HG02938 (cell line): ENCODE measurements around the gene DEDD.
"Not testable (repeated sequence)": the region's sequence is repeated elsewhere in the genome, so short reads cannot be mapped to it uniquely, and the experiment has no call there.

Experiments used
- ATAC-seq: cut with Tn5 transposase; IDR thresholded peaks from one replicate; pipeline ENCODE4 v1.9.1; 2021; ENCODE audit warnings: mild to moderate bottlenecking, moderate library complexity; ENCODE audit not compliant: unreplicated experiment

Gene DEDD

DNA sequence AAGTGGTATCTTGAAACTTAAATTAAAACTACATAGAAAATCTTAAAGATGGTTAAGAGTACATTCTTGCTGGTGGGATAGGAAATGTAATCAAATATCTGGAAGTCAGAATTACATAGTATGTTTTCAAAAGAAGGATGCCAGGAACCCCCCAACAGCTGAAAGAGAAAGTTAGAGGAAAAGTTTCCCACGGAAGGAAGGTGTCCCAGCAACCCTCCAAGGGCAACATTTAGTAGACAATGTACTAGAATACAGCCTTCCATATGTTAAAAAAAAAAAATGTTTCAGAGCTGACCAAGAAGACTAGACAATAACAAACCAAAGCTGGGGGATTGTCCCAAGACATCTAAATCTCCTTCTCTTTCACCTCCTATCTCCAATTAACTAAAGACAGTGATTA lies 2.2 kb downstream of the DEDD start:
- ATAC-seq = no peak

DNA sequence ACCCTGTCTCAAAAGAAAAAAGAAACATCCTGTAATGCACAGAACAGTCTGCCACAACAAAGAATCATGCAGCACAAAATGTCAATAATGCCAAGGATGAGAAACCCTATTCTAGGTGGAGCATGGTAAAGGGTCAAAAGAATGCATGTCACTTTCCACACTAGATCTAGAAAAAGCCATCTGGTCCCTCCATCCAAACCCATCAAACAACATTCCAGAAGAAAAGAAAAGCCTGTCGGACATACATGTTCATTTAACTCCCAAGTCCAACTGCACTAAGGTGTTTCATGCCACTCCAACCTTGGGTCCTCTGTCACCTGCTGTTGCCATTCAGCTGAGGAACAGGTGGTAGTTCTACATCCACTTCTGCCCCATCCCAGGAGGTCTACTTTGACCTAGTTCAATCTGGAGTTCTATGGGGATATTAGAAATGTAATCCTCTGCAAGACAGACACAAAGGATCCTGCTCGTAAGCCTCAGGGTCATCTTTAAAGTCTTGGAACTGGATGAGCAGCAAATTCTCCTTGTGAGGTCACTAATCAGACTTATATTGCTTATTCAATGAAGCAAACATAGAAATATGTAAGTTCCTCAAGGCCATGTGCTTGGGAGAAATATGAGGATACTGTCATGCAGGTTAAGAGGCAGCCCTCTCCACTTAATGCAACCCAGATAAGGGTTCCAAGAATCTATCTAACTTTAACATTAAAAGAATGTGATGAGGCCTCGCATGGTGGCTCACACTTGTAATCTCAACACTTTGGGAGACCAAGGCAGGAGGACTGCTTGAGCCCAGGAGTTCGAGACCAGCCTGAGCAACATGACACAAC lies 3.7 kb downstream of the DEDD start:
- ATAC-seq = no peak

DNA sequence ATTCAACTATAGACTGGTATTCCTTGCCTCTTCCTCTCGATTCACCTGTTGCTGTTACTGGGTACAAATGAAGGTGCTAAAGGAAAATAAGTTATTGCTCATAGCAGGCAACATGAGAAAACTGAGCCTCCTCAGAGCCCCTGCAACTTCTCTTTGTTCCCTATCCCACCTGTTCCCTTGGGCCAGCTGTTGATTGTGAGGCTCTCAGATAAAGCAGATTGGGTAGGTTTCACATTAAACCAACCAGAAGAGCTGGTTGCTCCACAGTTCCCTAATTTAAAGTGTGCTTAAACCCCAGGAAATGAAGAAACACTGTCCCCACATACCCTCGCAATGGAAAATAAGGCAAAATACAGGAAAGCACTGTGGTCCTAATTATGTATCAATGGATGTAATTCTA lies 4.8 kb downstream of the DEDD start:
- ATAC-seq = no peak

DNA sequence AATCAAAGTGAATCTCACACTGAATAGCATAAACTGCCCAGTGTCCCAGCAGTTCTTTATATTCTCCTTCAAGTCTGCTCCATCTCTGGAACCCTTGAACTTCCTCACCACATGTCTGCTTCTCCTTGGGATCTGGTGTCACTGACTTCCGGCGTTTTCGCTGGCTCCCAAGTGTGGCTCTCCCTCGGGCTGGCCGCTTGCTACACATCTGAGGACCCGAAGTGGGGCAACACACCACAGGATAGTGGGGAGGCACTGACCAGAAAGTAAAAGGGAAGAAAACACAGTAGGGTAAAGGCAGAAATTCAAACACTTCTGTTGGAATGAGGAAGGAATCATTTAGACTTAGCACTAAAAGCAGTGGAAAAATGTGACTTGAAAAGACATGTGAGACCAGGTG lies 9.5 kb downstream of the DEDD start:
- no peak for ATAC-seq

- no peak for ATAC-seq
These were observed 10.6 kb downstream of the DEDD start for GRCh38 chr1:161121834-161122233.

DNA sequence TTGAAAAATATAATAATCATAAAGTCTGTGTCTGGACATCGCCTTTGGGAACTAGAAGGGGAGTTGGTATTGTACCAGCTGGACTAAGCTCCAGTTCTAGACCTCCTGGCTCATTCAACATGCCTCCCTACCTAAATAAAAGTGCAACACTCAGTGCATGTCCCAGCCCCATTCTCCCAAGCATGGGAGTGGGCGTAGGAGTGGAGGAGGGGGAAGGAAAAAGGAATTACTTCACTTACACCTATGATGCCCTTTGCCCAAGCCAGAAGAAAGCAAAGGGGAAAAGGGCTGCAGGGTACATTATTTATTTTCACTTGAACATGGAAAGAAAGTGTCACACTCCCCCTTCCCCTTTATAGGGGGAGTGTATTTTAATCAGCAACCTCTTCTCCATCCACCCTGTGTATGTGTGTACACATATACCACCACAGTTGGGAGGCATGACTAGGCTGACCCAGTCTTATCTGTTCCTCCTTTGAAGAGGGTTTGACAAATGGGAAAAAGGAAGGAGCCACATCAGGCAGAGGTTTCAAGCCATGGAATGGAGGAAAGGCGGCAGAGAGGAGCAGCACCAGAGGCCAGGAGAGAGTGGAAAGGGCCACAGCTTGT lies 11.3 kb downstream of the DEDD start:
- ATAC-seq = no peak

DNA sequence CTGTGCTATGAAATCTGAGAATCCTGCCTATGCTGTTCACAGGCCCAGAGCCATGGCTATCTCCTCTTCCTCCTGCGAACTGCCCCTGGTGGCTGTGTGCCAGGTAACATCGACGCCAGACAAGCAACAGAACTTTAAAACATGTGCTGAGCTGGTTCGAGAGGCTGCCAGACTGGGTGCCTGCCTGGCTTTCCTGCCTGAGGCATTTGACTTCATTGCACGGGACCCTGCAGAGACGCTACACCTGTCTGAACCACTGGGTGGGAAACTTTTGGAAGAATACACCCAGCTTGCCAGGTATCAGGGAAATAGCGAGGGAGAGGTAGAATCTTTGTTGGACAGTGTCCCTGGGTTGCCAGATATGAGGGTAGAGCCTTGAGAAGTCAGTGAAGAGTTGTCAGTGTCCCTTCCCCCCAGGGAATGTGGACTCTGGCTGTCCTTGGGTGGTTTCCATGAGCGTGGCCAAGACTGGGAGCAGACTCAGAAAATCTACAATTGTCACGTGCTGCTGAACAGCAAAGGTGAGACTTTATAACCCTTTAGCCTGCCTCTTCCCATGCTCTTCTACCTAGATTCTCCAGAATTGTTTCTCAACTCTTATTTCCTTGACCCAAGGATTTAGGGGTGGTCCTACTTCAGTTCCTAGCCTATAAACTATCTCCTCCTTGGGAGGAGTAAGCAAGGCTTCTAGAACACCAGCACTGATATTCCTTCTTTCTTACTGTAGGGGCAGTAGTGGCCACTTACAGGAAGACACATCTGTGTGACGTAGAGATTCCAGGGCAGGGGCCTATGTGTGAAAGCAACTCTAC lies 13.2 kb downstream of the DEDD start:
- peak; percentile 65 for ATAC-seq

DNA sequence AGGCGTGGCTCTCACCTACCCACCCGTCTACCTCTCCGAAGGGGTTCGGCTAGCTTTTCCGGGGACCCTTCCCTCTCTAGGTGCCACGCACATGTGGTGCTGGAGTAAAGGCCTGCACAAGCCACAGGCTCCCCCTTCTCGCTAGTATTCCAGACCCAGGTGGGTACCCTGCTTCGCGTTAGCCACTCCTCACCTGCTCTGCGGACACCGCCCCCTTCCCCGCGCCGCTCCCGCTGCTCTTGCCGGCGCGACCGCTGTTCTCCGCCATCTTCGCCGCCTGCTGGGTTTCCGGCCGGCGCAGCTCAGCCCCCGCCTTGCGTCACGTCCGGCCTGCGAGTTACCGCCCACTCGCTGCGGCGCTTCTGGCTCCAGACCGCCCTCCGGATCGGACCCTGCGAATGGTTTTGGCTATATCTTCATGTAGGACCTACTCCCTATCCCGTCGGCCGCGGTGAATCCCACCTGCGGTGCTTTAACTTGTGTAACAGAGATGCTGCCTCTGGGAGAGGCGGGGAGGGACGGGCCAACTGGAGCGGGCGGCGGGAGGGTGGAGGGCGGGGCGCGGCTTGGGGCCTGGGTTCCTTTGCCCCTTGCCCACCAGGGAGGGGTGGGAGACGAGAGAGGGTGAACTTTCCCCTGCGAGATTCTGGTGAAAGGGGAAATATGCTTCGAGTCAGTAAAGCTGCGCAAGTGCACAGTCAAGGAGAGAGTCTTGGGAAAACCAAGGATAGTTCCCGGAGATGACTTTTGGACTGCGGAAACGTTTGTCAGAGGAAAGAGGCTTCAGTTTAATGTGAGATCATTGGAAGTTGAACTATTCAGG lies 14.5 kb downstream of the DEDD start, which contains the start of the genes NIT1 and PFDN2:
TSS of gene NIT1 (plus strand) at position 347 of the 823 bp plus-strand sequence. CDS start at position 419, 72 bp downstream.
TSS of gene PFDN2 (minus strand) at position 279 of the 823 bp plus-strand sequence. CDS start at position 268, 11 bp downstream.
- ATAC-seq = peak; percentile 67

DNA sequence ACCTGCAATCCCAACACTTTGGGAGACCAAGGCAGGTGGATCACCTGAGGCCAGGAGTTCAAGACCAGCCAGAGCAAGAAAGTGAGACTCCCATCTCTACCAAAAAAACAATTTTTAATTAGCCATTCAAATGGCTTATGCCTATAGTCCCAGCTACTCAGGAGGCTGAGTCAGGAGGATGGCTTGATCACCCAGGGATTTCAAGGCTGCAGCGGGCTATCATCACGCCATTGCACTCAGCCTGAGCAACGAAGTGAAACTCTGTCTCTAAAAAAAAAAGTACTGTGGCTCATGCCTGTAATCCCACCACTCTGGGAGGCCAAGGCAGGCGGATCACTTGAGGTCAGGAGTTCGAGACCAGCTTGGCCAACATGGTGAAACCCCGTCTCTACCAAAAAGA lies 16.5 kb downstream of the DEDD start:
- ATAC-seq = not testable (repeated sequence)

GRCh38 chr1:161115132-161115711 lies 17.2 kb downstream of the DEDD start:
- ATAC-seq = no peak

DNA sequence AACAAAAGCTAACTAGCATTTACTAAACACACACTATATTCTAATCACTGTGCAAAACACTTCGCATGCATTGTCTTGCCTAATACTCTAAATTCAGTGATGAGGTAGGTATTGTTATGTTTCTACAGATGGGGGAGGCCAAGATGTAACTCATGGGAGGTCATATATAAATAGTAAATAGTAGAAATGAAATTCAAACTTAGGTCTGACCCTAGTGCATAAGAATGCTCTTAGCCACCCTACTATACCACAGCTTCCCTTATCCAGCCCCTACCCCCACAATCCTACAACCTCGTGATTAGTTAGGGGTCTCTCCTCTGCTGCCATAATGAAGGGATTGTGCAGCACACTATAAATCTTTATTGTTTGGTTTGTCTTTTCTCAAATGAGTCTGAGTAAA lies 17.9 kb downstream of the DEDD start:
- no peak for ATAC-seq

GRCh38 chr1:161113915-161114314 lies 18.6 kb downstream of the DEDD start:
- no peak for ATAC-seq

DNA sequence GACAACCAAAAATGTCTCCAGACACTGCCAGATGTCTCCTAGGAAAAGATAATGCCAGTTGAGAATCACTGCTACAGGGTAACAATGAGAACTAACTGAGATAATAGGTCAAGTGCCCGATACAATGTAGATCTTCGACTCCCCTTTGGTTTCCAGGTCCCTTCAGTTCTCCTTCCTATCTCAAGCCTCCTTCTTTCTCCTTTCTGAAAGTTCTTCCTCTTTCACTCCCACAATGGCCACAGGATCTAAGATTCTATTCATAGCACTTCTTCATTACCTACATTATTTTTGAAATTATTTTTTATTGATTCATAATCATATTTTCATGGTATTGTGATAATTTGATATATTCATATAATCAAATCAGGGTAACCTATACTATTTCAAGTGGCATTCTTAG lies 20.9 kb downstream of the DEDD start:
- no peak for ATAC-seq

- ATAC-seq = no peak
These were observed 21.4 kb downstream of the DEDD start for GRCh38 chr1:161111117-161111516.

- ATAC-seq = no peak
These were observed 26.0 kb downstream of the DEDD start for GRCh38 chr1:161106431-161106830.

GRCh38 chr1:161100556-161100955 lies 31.9 kb downstream of the DEDD start:
- ATAC-seq = no peak

- ATAC-seq = no peak
These were observed 33.2 kb downstream of the DEDD start for GRCh38 chr1:161099090-161099802.

- peak; percentile 69 for ATAC-seq
These were observed 34.0 kb downstream of the DEDD start, which contains the start of gene KLHDC9 for GRCh38 chr1:161098210-161099068. Gene KLHDC9 (plus strand): TSS chr1:161098361. CDS start chr1:161098536, 175 bp downstream.
